Measurements from ENCODE around the gene DNAH2.

The DNAH2 gene

DNA sequence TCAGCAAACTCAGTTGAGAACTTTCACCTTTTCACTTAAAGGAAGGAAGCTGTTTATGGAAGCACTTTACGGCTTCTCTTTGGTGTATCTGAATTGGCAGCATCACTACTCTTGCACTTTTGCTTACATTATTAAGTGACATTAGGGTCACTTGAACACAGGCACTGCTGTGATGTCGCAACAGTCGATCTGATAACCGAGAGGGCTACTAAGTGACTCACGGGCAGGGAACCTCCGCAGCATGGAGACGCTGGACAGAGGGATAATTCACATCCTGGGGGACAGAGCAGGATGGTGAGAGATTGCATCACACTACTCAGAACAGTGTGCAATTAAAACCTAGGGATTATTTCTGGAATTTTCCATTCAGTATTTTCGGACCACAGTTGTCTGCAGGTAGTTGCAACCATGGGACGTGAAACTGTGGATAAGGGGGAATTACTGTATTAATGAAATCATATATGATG lies 56.5 kb downstream of the DNAH2 start:
- DNase-seq (no peak), ATAC-seq (no peak)
- Mint-ChIP-seq H3K4me1 (no peaks in the 10 kb centered on the region), H3K27ac (no peak overlapping the region), H3K4me3 (no peak overlapping the region), H3K9me3 (no peaks in the 10 kb centered on the region), H3K27me3 (peaks cover 37% of the 10 kb centered on the region)

DNA sequence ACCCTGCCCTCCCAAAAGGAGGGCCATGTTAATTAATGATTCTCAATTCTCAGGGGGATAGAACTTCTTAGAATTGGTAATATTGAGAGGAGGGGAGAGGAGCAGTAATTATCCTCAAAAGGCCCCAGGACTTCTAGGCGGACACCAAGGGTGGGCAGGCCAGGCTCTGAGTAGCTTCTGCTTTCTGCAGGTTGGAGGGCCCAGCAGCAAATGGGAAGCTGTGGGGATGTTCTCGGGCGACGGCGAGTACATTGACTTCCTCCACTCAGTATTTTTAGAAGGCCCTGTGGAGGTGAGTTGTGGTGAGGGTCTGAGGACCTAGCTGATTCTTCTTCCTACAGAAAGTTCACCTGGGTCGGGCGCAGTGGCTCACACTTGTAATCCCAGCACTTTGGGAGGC lies 57.5 kb downstream of the DNAH2 start:
- H3K27me3 Mint-ChIP-seq, result peaks cover 37% of the 10 kb centered on the region
- H3K4me1 Mint-ChIP-seq, result no peaks in the 10 kb centered on the region

DNA sequence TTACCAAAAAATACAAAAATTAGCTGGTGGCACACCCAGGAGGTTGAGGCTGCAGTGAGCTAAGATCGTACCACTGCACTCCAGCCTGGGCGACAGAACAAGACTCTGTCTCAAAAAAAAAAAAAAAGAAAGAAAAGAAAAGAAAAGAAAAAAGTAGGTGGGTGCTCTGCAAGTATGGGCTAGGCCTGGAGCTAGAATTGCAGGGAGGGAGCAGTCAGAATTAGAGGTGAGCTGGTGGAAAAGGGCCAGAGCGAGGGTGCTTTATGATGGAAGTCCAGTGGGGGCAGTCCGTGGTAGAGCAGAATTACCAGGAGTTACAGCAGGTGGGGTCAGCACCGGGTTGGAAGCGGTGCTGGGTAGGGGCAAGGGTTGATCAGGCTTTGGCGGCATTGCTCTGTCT lies 59.5 kb downstream of the DNAH2 start:
- H3K27me3 Mint-ChIP-seq, result peaks cover 37% of the 10 kb centered on the region
- ATAC-seq (no peak), DNase-seq (no peak)
- no peaks in the 10 kb centered on the region for H3K9me3 Mint-ChIP-seq
- H3K4me3 Mint-ChIP-seq, result no peak overlapping the region
- H3K4me1 Mint-ChIP-seq, result no peaks in the 10 kb centered on the region
- no peak overlapping the region for H3K27ac Mint-ChIP-seq

More for the DNA sequence above, 57.5 kb downstream of the DNAH2 start:
- ATAC-seq (no peak), DNase-seq (no peak)
- Mint-ChIP-seq H3K27ac (no peak overlapping the region), H3K9me3 (no peaks in the 10 kb centered on the region), H3K4me3 (no peak overlapping the region)

DNA sequence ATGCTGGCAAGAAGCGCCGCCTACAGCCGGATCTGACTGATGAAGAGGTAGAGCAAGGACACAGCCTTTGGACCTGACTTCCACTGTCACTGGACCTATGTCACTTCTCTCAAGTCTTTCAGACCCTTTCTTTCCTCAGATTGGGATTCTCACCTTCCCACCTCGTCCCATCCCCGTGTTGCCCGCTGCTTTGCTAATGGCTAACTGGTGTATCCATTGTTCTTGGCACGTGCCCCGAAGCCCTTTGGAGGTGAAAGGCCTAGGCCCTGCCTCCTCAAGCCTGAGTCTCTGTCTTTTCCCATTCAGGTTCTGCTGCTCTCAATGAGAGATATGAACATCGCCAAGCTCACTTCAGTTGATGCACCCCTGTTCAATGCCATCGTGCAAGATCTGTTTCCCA lies 63.2 kb downstream of the DNAH2 start:
- no peaks in the 10 kb centered on the region for H3K4me1 Mint-ChIP-seq
- H3K27ac Mint-ChIP-seq, result no peak overlapping the region
- no peaks in the 10 kb centered on the region for H3K9me3 Mint-ChIP-seq
- ATAC-seq, result no peak
- H3K4me3 Mint-ChIP-seq, result no peak overlapping the region
- peaks cover 20% of the 10 kb centered on the region for H3K27me3 Mint-ChIP-seq
- no peak for DNase-seq

DNA sequence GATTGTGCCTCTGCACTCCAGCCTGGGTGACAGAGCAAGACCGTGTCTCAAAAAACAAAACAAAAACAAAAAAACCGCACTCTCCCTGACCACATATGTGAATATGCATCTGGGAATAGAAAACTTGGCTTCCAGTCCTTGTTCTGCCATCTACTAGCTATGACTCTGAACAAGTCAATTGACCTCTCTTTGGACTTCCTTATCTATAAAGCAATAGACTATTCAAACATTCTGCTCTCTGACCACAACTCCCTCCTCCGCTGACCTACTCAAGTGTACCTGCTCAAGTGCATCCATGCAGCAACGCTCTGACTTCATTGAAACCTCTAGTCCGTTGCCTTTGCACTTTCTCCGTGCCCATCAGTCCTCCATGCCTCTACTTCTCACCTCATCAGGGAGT lies 63.9 kb downstream of the DNAH2 start:
- no peak for DNase-seq
- no peak overlapping the region for H3K4me3 Mint-ChIP-seq

DNA sequence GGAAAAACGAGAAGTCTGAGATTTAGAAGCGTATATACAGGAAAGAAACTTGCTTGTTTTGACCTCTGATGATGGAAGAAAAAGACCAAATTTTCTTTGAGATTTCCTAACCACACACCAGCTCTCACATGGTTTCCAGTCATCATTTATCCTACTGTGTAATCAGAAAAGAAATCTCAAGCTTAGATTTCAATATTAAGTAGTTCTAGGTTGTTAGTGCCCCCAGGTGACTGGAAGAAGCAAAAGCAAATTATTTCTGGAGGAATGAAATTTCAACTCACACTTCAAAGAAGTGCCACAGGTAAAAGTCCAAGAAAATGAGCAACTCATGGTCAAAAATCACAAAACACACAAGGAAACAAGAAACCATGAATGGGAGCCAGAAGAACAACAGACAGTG lies 64.7 kb downstream of the DNAH2 start:
- no peak for DNase-seq
- no peak overlapping the region for H3K4me3 Mint-ChIP-seq
- H3K27ac Mint-ChIP-seq, result peak overlapping the region in 1 of 2 donors; percentile 28
- H3K9me3 Mint-ChIP-seq, result no peaks in the 10 kb centered on the region
- no peaks in the 10 kb centered on the region for H3K4me1 Mint-ChIP-seq
- peaks cover 10% of the 10 kb centered on the region for H3K27me3 Mint-ChIP-seq
- ATAC-seq, result no peak

More for the DNA sequence above, 63.9 kb downstream of the DNAH2 start:
- peaks cover 13% of the 10 kb centered on the region for H3K27me3 Mint-ChIP-seq
- H3K4me1 Mint-ChIP-seq, result no peaks in the 10 kb centered on the region
- no peaks in the 10 kb centered on the region for H3K9me3 Mint-ChIP-seq
- ATAC-seq, result no peak
- H3K27ac Mint-ChIP-seq, result no peak overlapping the region

DNA sequence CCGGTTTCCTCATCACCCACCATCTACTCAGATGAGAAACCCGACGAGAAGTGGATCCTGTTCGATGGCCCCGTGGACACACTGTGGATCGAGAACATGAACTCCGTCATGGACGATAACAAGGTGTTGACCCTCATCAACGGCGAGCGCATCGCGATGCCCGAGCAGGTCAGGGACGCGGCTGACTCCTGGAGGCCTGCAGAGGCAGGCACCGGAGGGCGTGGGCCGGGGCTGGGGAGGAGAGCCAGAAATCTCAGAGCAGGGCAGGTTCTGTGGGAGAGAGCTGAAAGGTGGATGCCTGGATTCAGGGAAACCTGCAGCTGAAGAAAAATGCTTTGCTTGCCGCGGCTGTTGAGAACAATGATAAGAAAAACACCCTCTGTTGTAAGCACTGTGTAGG lies 69.3 kb downstream of the DNAH2 start:
- H3K4me3 Mint-ChIP-seq, result no peak overlapping the region
- no peaks in the 10 kb centered on the region for H3K4me1 Mint-ChIP-seq
- no peak overlapping the region for H3K27ac Mint-ChIP-seq
- DNase-seq (no peak), ATAC-seq (no peak)
- H3K9me3 Mint-ChIP-seq, result no peaks in the 10 kb centered on the region
- H3K27me3 Mint-ChIP-seq, result peaks cover 10% of the 10 kb centered on the region

DNA sequence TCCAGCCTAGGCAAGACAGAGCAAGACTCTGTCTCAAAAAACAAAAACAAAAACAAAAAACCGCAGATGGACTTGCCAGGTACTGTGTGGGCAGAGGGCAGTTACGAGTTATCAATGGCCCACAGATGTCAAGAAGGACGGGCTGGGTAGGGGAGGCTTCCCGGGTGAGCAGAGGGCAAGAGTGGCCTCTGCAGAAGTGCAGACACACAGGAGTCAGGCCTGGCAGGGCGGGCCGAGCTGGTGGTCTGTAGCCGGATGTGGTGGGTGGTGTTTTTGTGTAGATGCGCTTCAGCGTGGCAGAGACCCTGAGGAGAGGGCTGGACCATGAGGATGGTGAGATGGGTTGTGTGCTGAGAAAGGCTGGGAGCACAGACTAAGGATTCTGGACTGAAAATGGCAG lies 71.6 kb downstream of the DNAH2 start:
- H3K27me3 Mint-ChIP-seq, result no peaks in the 10 kb centered on the region
- H3K4me1 Mint-ChIP-seq, result no peaks in the 10 kb centered on the region
- no peak overlapping the region for H3K27ac Mint-ChIP-seq

DNA sequence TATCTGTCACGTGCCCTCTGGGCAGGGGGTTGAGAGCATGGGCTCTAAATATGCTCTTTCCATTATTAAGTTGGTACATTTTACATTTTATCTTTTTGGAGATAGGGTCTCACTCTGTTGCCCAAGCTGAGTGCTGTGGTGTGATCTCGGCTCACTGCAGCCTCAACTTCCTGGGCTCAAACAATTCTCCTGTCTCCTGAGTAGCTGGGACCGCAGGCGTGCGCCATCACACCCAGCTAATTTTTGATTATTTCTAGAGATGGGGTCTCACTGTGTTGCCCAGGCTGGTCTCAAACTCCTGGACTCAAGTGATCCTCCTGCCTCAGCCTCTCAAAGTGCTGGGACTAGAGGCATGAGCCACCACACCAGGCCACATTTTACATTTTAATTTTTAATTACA lies 72.6 kb downstream of the DNAH2 start:
- Mint-ChIP-seq H3K27me3 (no peaks in the 10 kb centered on the region), H3K4me1 (no peaks in the 10 kb centered on the region), H3K4me3 (no peak overlapping the region), H3K27ac (no peak overlapping the region), H3K9me3 (no peaks in the 10 kb centered on the region)
- ATAC-seq (no peak), DNase-seq (no peak)

More for the DNA sequence above, 71.6 kb downstream of the DNAH2 start:
- no peak overlapping the region for H3K4me3 Mint-ChIP-seq
- ATAC-seq (no peak), DNase-seq (no peak)
- H3K9me3 Mint-ChIP-seq, result no peaks in the 10 kb centered on the region

DNA sequence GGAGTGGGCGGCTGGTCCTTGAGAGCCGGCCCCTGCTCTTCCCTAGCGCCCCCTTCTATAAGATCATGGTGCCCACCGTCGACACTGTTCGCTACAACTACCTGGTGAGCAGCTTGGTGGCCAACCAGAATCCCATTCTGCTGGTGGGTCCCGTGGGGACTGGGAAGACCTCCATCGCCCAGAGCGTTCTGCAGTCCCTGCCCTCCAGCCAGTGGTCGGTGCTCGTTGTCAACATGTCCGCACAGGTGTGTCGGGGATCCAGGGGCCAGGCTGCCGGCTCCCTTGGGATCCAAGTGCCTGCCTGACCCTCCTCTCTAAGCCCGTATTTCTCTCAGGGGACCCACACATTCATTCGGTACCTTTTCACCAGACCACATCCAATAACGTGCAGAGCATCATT lies 75.1 kb downstream of the DNAH2 start:
- ATAC-seq (no peak), DNase-seq (no peak)
- H3K4me3 Mint-ChIP-seq, result no peak overlapping the region
- no peak overlapping the region for H3K27ac Mint-ChIP-seq
- no peaks in the 10 kb centered on the region for H3K9me3 Mint-ChIP-seq
- no peaks in the 10 kb centered on the region for H3K4me1 Mint-ChIP-seq
- H3K27me3 Mint-ChIP-seq, result no peaks in the 10 kb centered on the region

DNA sequence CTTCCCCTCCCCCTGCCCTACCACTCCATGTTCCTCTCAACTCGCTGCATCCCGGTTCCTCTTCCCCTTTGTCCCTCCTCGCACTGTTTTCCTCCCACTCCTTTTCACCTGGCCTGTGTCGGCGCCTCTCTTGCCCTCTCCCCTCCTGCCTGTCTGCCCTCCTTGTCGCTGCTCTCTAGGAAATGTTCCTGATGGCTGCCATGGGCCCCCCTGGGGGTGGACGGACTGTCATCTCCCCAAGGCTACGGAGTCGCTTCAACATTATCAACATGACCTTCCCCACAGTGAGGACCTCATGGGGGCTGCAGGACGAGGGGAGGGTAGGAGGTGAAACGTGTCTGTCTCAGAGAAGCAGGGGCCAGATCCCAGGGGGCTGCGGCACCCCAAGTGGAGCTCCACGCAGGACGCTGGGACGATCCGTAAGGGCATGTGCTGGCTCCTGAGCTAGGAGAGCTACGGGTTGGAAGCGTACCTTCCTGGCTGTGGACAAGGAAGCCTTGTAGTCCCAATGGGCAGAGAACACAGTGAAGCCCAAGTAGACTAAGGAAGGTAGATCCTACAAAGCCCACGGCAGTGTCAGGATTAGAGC lies 76.6 kb downstream of the DNAH2 start:
- no peaks in the 10 kb centered on the region for H3K4me1 Mint-ChIP-seq
- no peaks in the 10 kb centered on the region for H3K27me3 Mint-ChIP-seq
- H3K9me3 Mint-ChIP-seq, result no peaks in the 10 kb centered on the region
- DNase-seq (no peak), ATAC-seq (no peak)
- no peak overlapping the region for H3K4me3 Mint-ChIP-seq
- no peak overlapping the region for H3K27ac Mint-ChIP-seq

DNA sequence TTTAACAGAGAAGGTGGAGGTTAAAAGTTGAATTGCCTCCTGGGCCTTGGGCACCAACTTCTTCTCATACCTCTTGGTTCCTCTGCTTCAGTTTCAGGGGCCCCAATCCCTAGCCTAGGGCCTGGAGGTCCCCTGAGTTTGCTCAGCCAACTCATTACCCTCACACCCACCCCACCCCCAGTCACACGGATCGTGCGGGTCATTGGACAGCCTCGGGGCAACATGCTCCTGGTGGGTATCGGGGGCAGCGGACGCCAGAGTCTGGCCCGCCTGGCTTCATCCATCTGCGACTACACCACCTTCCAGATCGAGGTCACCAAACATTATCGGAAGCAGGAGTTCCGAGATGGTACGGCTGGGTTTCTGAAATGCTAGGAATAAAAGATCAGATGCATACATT lies 80.4 kb downstream of the DNAH2 start:
- ATAC-seq, result no peak
- Mint-ChIP-seq H3K27ac (no peak overlapping the region), H3K9me3 (no peaks in the 10 kb centered on the region), H3K4me1 (no peaks in the 10 kb centered on the region), H3K27me3 (peaks cover 2% of the 10 kb centered on the region), H3K4me3 (no peak overlapping the region)
- DNase-seq, result no peak

DNA sequence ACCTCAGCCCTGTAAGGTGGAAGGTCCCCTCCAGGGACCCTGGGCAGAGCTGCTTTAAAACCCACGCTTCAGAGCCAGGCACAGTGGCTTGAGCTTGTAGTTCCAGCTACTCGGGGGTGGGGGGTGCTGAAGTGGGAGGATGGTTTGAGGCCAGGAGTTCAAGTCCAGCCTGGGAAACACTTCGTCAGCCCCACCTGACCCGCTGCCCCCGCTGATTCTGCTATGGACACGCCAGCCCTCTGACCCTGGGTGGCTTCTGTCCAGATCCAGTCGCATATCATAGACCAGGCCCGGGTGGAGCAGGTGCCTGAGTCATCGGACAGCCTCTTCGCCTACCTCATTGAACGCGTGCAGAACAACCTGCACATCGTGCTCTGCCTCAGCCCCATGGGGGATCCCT lies 81.3 kb downstream of the DNAH2 start:
- Mint-ChIP-seq H3K4me3 (no peak overlapping the region), H3K4me1 (no peaks in the 10 kb centered on the region), H3K27ac (no peak overlapping the region), H3K9me3 (no peaks in the 10 kb centered on the region), H3K27me3 (peaks cover 10% of the 10 kb centered on the region)
- ATAC-seq, result no peak
- DNase-seq, result no peak

DNA sequence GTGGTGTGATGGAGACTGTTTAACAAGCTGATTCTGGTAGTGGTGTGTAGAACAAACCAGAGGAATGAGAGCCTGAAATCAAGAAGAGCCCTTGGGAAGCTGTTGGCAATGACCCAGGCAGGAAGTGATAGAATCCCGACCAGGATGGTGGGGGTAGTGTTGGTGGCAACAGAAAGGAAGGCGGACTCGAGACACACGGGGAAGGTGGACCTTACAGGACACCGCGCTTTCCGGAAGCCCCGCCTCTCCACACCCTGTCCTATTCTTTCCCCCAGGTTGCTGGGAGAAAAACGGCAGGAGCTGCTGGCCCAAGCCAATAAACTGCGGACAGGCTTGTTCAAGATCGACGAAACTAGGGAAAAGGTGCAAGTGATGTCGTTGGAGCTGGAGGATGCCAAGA lies 86.4 kb downstream of the DNAH2 start:
- no peak overlapping the region for H3K4me3 Mint-ChIP-seq
- H3K9me3 Mint-ChIP-seq, result no peaks in the 10 kb centered on the region
- H3K27me3 Mint-ChIP-seq, result peaks cover 17% of the 10 kb centered on the region
- no peak for DNase-seq
- H3K27ac Mint-ChIP-seq, result no peak overlapping the region
- ATAC-seq, result no peak
- no peaks in the 10 kb centered on the region for H3K4me1 Mint-ChIP-seq

DNA sequence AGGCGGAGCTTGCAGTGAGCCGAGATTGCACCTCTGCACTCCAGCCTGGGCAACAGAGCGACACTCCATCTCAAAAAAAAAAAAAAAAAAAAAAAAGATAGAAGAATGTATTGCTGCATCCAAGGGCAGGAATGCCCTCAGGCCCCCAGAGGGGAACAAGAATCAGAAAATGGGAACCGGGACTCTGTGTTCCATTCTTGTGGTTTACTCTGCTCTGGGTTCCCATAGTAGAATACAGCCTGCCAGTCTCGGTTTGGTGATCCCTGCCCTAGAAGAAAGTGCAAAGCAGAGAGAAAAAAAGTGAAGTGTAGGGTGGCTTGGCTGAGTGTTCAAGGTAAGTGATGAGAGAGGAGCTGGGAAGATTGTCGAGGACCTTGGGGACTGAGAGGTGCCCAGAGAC lies 89.0 kb downstream of the DNAH2 start:
- no peak for ATAC-seq
- Mint-ChIP-seq H3K4me1 (no peaks in the 10 kb centered on the region), H3K27ac (no peak overlapping the region), H3K9me3 (no peaks in the 10 kb centered on the region), H3K27me3 (peaks cover 17% of the 10 kb centered on the region), H3K4me3 (no peak overlapping the region)
- DNase-seq, result no peak

DNA sequence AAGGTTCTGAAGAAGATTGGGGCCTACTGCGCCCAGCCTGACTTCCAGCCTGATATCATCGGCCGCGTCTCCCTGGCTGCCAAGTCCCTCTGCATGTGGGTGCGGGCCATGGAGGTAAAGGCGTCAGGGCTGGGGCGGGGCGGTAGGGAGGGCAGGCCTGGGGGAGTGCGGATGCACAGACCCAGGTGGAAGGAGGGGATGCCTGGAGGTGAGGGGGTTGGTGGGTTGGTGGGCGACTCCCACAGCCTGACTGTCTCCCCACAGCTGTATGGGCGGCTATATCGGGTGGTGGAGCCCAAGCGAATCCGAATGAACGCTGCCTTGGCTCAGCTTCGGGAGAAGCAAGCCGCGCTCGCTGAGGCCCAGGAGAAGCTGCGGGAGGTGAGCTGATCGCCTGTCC lies 89.7 kb downstream of the DNAH2 start:
- DNase-seq (no peak), ATAC-seq (no peak)
- Mint-ChIP-seq H3K4me3 (no peak overlapping the region), H3K4me1 (no peaks in the 10 kb centered on the region), H3K27ac (no peak overlapping the region), H3K9me3 (no peaks in the 10 kb centered on the region), H3K27me3 (peaks cover 17% of the 10 kb centered on the region)

DNA sequence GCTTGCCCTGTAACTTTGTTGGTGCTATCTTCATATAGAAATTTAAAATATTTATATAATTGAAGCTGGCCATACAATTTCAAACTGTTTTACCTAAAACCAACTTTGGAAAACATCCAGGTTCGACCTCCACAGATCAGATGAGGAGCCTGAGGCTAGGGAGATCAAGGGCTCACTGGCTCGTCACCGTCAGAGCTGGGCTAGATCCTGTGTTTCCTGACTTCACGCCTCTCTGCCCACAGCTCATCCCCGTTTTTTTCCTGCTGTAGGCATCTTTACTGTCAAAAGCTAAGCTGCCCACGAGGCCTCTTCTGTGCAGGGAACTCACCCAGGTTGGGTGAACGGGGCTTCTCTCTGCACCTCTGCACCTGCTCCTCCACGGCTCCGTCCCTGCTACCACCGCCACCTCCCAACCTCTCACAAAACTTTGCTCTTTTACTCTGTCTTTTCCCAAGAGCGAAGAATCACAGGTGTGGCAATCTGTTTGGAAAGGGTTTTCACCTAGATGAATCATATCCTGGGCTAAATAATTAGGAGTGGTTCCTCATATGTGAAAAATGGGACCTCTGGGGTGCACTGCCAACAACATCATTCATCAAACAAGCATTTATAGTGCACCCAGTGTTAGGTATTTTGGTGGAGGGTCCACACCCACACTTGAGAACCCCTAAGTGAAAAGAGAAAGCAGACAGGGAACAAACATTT lies 91.7 kb downstream of the DNAH2 start:
- Mint-ChIP-seq H3K9me3 (no peaks in the 10 kb centered on the region), H3K27ac (no peak overlapping the region), H3K4me1 (no peaks in the 10 kb centered on the region), H3K27me3 (peaks cover 2% of the 10 kb centered on the region), H3K4me3 (no peak overlapping the region)
- no peak for ATAC-seq
- no peak for DNase-seq

Measured in stimulated activated naive CD8-positive, alpha-beta T cell treated with anti-CD3 and anti-CD28 coated beads, Interleukin-15, amount 100 ng/mL, for 72 hours (primary cell).